ENCODE measurements around the gene WAPL. TPM values are rescaled to one million over a fixed set of nuclear protein-coding genes. Genes with fewer than 3 reads are reported as not detected.
"Not testable (repeated sequence)": the region's sequence is repeated elsewhere in the genome, so short reads cannot be mapped to it uniquely, and the experiment has no call there.

The WAPL gene
- total RNA-seq, 2 donors from 2014 or later, result 19.5 to 20.2 TPM

DNA sequence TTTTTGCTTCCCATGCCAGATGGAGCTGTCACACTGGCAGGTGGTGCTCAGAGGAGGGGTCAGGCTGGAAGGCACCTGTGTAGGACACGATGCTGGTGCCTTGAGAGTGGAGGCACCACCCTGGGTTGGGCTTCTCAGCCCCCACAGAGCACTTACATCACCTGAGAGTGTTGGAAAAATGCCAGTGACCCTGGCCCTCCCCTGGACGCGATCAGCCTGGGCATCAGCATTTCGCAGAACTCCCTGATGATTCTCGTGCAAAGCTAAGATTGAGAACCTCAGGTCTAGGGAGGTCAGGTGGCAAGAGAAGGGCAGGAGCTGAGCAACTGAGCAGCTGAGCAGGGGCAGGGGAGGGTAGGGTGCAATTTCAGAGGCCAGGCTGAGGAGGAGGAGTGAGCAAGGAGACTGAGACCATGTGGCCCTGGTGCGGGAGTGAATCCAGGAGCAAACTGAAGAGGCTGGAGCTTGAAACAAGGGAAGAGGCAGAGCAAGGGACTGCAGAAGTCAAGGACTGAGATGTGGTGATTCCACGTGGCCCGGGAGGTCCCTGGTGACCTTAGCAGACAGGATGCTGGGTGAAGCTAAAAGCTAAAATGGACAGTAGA, 130.3 kb downstream of the WAPL start:
- TF ChIP-seq, protein P1, sequence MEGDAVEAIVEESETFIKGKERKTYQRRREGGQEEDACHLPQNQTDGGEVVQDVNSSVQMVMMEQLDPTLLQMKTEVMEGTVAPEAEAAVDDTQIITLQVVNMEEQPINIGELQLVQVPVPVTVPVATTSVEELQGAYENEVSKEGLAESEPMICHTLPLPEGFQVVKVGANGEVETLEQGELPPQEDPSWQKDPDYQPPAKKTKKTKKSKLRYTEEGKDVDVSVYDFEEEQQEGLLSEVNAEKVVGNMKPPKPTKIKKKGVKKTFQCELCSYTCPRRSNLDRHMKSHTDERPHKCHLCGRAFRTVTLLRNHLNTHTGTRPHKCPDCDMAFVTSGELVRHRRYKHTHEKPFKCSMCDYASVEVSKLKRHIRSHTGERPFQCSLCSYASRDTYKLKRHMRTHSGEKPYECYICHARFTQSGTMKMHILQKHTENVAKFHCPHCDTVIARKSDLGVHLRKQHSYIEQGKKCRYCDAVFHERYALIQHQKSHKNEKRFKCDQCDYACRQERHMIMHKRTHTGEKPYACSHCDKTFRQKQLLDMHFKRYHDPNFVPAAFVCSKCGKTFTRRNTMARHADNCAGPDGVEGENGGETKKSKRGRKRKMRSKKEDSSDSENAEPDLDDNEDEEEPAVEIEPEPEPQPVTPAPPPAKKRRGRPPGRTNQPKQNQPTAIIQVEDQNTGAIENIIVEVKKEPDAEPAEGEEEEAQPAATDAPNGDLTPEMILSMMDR (IDR thresholded peaks at IDR 0.05), result no peak
- peaks cover 6 to 11% of the 10 kb centered on the region in 2 donors for H3K27me3 ChIP-seq
- no peaks in the 10 kb centered on the region for H3K36me3 ChIP-seq
- H3K9me3 ChIP-seq, result no peaks in the 10 kb centered on the region
- no peak overlapping the region for H3K27ac ChIP-seq
- H3K4me3 ChIP-seq, result no peak overlapping the region
- peak; percentile 30 for DNase-seq (ENCODE audit: low spot score)
- H3K4me1 ChIP-seq, result peaks cover 0 to 8% of the 10 kb centered on the region in 2 donors

DNA sequence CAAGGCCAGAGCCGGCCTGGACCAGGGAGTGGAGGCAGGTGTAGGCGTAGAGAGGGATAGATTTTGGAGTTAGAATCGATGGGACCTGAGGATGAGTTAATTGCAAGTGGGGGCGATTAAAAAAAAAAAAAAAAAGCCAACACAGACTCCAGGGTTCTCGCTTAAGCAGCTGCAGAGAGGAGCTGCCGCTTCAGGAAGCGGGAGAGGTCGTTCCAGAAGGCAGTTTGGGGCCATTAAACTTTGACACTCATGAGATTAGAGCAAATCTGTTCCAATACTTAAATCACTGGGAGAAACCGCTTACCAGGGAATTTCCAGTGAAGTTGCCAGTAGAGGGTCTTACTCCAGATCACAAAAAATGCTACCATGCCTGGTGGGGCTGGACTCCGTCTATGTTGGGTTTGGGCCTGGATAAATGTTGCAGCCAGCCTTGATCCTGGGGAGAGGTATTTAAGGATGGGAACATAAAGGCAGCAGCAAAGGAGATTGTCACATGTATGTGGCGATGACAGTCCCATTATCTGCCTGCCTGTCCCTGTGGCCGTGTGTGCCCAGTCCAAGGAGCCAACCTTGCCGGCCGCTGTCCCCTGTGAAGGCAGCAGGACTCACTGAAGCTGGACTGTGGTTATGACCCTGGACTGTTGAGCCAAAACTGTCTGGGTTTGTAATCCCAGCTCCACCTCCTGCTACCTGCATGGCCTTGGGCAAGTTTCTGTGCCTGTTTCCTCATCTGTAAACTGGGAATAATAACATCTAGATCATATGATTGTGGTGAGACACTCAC, 131.1 kb downstream of the WAPL start:
- no peak overlapping the region for H3K27ac ChIP-seq
- peaks cover 6 to 11% of the 10 kb centered on the region in 2 donors for H3K27me3 ChIP-seq
- H3K4me1 ChIP-seq, result peaks cover 0 to 8% of the 10 kb centered on the region in 2 donors
- no peak overlapping the region for H3K4me3 ChIP-seq
- TF ChIP-seq, protein P1 (IDR thresholded peaks at IDR 0.05), result no peak
- DNase-seq (ENCODE audit: low spot score), result peak; percentile 44
- no peaks in the 10 kb centered on the region for H3K9me3 ChIP-seq
- no peaks in the 10 kb centered on the region for H3K36me3 ChIP-seq

- H3K27ac ChIP-seq, result no peak overlapping the region
Observed at GRCh38 chr10:86389441-86390193, 132.0 kb downstream of the WAPL start.

GRCh38 chr10:86389109-86389440, 132.5 kb downstream of the WAPL start:
- not testable (repeated sequence) for H3K27ac ChIP-seq, H3K4me1 ChIP-seq, H3K9me3 ChIP-seq, H3K36me3 ChIP-seq
- H3K4me3 ChIP-seq, result peak overlapping the region in 1 of 2 donors; percentile 38
- DNase-seq (ENCODE audit: low spot score), result peak; percentile 23
- H3K27me3 ChIP-seq, result peaks cover 6 to 11% of the 10 kb centered on the region in 2 donors

More at GRCh38 chr10:86389441-86390193, 132.0 kb downstream of the WAPL start:
- Histone ChIP-seq H3K36me3 (no peaks in the 10 kb centered on the region), H3K4me3 (peak overlapping the region; percentile 9 to 38), H3K27me3 (peaks cover 6 to 11% of the 10 kb centered on the region in 2 donors), H3K4me1 (peaks cover 0 to 8% of the 10 kb centered on the region in 2 donors), H3K9me3 (no peaks in the 10 kb centered on the region)
- TF ChIP-seq, protein P1 (IDR thresholded peaks at IDR 0.05), result no peak
- peak; percentile 57 for DNase-seq (ENCODE audit: low spot score)

DNA sequence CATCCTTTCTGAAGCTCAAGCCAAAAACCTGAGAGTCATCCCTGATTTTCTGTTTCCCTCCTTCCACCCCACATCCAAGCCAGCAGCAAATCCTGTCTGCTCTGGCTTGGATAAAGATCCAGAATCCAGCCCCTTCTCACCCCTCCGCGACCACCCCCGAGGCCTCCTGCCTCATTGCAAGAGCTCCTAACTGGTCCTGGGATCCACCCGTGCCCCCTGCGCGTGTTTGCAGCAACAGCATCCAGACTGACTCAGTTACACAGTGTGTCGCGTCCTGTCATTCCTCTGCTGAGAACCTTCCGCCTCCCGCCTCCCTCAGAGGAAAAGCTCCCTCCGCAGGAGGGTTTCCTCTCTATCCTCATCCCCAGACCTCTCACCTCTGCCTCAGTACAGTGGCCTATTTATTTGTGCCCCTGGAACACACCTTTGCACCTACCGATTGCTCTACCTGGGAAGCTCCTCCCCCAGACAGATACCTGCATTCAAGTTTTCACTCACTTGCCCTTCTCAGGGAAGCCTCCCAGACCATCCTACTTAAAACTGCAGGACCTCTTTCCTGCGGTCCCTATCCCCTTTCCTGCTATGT, 133.4 kb downstream of the WAPL start:
- DNase-seq (ENCODE audit: low spot score), result peak; percentile 42
- H3K27ac ChIP-seq, result no peak overlapping the region
- TF ChIP-seq, protein P1 (IDR thresholded peaks at IDR 0.05), result no peak
- H3K4me3 ChIP-seq, result no peak overlapping the region
- peaks cover 0 to 8% of the 10 kb centered on the region in 2 donors for H3K4me1 ChIP-seq
- H3K9me3 ChIP-seq, result no peaks in the 10 kb centered on the region
- no peaks in the 10 kb centered on the region for H3K36me3 ChIP-seq
- H3K27me3 ChIP-seq, result peaks cover 6 to 11% of the 10 kb centered on the region in 2 donors

All from right atrium auricular region (tissue), 2 donors.